ENCODE results near the gene PPIF.

- no peak for TF ChIP-seq EZH2 (IDR thresholded peaks at IDR 0.05; ENCODE audit: insufficient read depth, poor library complexity, severe bottlenecking)
- TF ChIP-seq EZH2phosphoT487 (IDR thresholded peaks at IDR 0.05; ENCODE audit: insufficient read depth, low read depth): no peak
Observed at GRCh38 chr10:79329529-79329928, 17.7 kb upstream of the PPIF start.

All from GM23248 (cell line).